ENCODE results near the gene KLHL12. TPM values are rescaled to one million over a fixed set of nuclear protein-coding genes. Genes with fewer than 3 reads are reported as not detected.
"Not testable (repeated sequence)": the region's sequence is repeated elsewhere in the genome, so short reads cannot be mapped to it uniquely, and the experiment has no call there.

Gene KLHL12
- total RNA-seq, 6 experiments from 2014 or later, result 10.7 to 13.0 (median 12.3) TPM

- H3K36me3 ChIP-seq, result peaks cover 4 to 63% (median 13%) of the 10 kb centered on the region in 4 donors
- peak in 3 of 4 donors; percentile 49 to 85 (median 62) for ATAC-seq
- WGBS (ENCODE audit: insufficient coverage, low coverage, low lambda C conversion rate, missing lambda C conversion rate), result 81% methylated on average over 6 of the region's 6 CpGs
Observed at GRCh38 chr1:202908998-202909397, 18.0 kb downstream of the KLHL12 start.

GRCh38 chr1:202905331-202905730 is 21.7 kb downstream of the KLHL12 start:
- TF ChIP-seq CTCF (IDR thresholded peaks at IDR 0.05) (no peak), POLR2A (IDR thresholded peaks at IDR 0.05) (no peak)
- intact Hi-C loops (cut with DNase I), result no loop called here
- H3K9me3 ChIP-seq, result no peaks in the 10 kb centered on the region
- no peak overlapping the region for H3K27ac ChIP-seq
- H3K4me1 ChIP-seq, result peaks cover 0 to 4% (median 0%) of the 10 kb centered on the region in 4 donors
- WGBS (ENCODE audit: insufficient coverage, low coverage, low lambda C conversion rate, missing lambda C conversion rate), result 57% methylated on average over 3 of the region's 4 CpGs
- no peaks in the 10 kb centered on the region for H3K27me3 ChIP-seq
- peaks cover 0 to 53% (median 11%) of the 10 kb centered on the region in 4 donors for H3K36me3 ChIP-seq
- no peak for ATAC-seq
- no peak for DNase-seq
- H3K4me3 ChIP-seq, result no peak overlapping the region

More at GRCh38 chr1:202908998-202909397, 18.0 kb downstream of the KLHL12 start:
- DNase-seq, result no peak
- intact Hi-C loops (cut with DNase I), result no loop called here
- peaks cover 0 to 4% (median 0%) of the 10 kb centered on the region in 4 donors for H3K4me1 ChIP-seq
- no peaks in the 10 kb centered on the region for H3K27me3 ChIP-seq
- no peak overlapping the region for H3K27ac ChIP-seq
- H3K9me3 ChIP-seq, result no peaks in the 10 kb centered on the region
- no peak overlapping the region for H3K4me3 ChIP-seq
- no peak for TF ChIP-seq POLR2A (IDR thresholded peaks at IDR 0.05)
- TF ChIP-seq CTCF (IDR thresholded peaks at IDR 0.05), result no peak

GRCh38 chr1:202903808-202904207 is 23.2 kb downstream of the KLHL12 start:
- H3K27ac ChIP-seq; H3K4me1 ChIP-seq; H3K4me3 ChIP-seq; ATAC-seq; H3K27me3 ChIP-seq; H3K9me3 ChIP-seq; intact Hi-C loops (cut with DNase I); DNase-seq: not testable (repeated sequence)
- H3K36me3 ChIP-seq, result peaks cover 0 to 54% (median 10%) of the 10 kb centered on the region in 4 donors
- WGBS (ENCODE audit: insufficient coverage, low coverage, low lambda C conversion rate, missing lambda C conversion rate), result 96% methylated on average over 4 of the region's 5 CpGs

- WGBS (ENCODE audit: insufficient coverage, low coverage, low lambda C conversion rate, missing lambda C conversion rate), result 96% methylated on average over 4 of the region's 4 CpGs
- DNase-seq (no peak), ATAC-seq (no peak)
- no peaks in the 10 kb centered on the region for H3K4me1 ChIP-seq
- H3K4me3 ChIP-seq, result no peak overlapping the region
- TF ChIP-seq POLR2A (IDR thresholded peaks at IDR 0.05), result no peak
- TF ChIP-seq CTCF (IDR thresholded peaks at IDR 0.05), result no peak
- H3K9me3 ChIP-seq, result no peaks in the 10 kb centered on the region
- H3K36me3 ChIP-seq, result peaks cover 0 to 51% (median 6%) of the 10 kb centered on the region in 4 donors
- intact Hi-C loops (cut with DNase I), result no loop called here
- H3K27ac ChIP-seq, result no peak overlapping the region
- H3K27me3 ChIP-seq, result no peaks in the 10 kb centered on the region
Observed at GRCh38 chr1:202901555-202901954, 25.5 kb downstream of the KLHL12 start.

- H3K27ac ChIP-seq, result no peak overlapping the region
- H3K27me3 ChIP-seq, result no peaks in the 10 kb centered on the region
- TF ChIP-seq POLR2A (IDR thresholded peaks at IDR 0.05) (no peak), CTCF (IDR thresholded peaks at IDR 0.05) (no peak)
- H3K9me3 ChIP-seq, result no peaks in the 10 kb centered on the region
- no peak for ATAC-seq
- peaks cover 0 to 51% (median 11%) of the 10 kb centered on the region in 4 donors for H3K36me3 ChIP-seq
- 99% methylated on average over 7 of the region's 7 CpGs for WGBS (ENCODE audit: insufficient coverage, low coverage, low lambda C conversion rate, missing lambda C conversion rate)
- no peak overlapping the region for H3K4me3 ChIP-seq
- DNase-seq, result no peak
- H3K4me1 ChIP-seq, result peaks cover 0 to 12% (median 2%) of the 10 kb centered on the region in 4 donors
- intact Hi-C loops (cut with DNase I), result no loop called here
Observed at GRCh38 chr1:202892501-202892900, 34.5 kb downstream of the KLHL12 start.
